Stomach (tissue), 9 donors: Measurements from ENCODE around the gene OGFR. TPM values are rescaled to one million over a fixed set of nuclear protein-coding genes. Genes with fewer than 3 reads are reported as not detected.

Source experiments
- DNase-seq, 2 donors: peaks; one replicate each; pipeline versions ENCODE4 v3.0.0 to v3.0.0-alpha.2; 2013 to 2019
- H3K27ac ChIP-seq, 5 donors: fragments of 200-600 bp in 4 of 5; sonication (generic) in 4 of 5; one replicate each; pipeline ENCODE4 v1.5.1; 2013 to 2019; ENCODE audit warnings: mild to moderate bottlenecking in 1 of 5, moderate library complexity in 1 of 5
- H3K27me3 ChIP-seq, 3 donors: fragments of 200-600 bp; sonication (generic); one replicate each; pipeline ENCODE4 v1.5.1; 2017 to 2019; ENCODE audit warnings: mixed run types in 1 of 3
- H3K36me3 ChIP-seq, 4 donors: fragments of 200-600 bp; sonication (generic); 1 replicate in 3 of 4; 2 replicates in 1 of 4; pipeline ENCODE4 v1.5.1; 2016 to 2019
- H3K4me1 ChIP-seq, 4 donors: fragments of 200-600 bp; sonication (generic); one replicate each; pipeline ENCODE4 v1.5.1; 2016 to 2019
- H3K4me3 ChIP-seq, 4 donors: fragments of 200-600 bp; sonication (generic) in 3 of 4; one replicate each; pipeline ENCODE4 v1.5.1; 2016 to 2019; ENCODE audit warnings: mild to moderate bottlenecking in 1 of 4
- H3K9me3 ChIP-seq, 4 donors: fragments of 200-600 bp; sonication (generic); one replicate each; pipeline ENCODE4 v1.5.1; 2016 to 2019
- CTCF ChIP-seq, 7 experiments: fragments of 450-650 bp in 4 of 7; fragments of 200-600 bp in 3 of 7; sonication (generic) in 3 of 7; IDR thresholded peaks; one replicate each; pipeline ENCODE4 v1.5.1; 2016 to 2019; ENCODE audit warnings: antibody characterized with exemption in 7 of 7, control low read depth in 2 of 7, mild to moderate bottlenecking in 1 of 7
- EP300 ChIP-seq: sonication (generic); formaldehyde crosslinking; IDR thresholded peaks from one replicate; pipeline ENCODE4 v1.6.1; 2017; ENCODE audit warnings: antibody characterized with exemption
- POLR2A ChIP-seq, 4 donors: fragments of 450-650 bp; IDR thresholded peaks; one replicate each; pipeline ENCODE4 v1.6.1; 2016; ENCODE audit warnings: antibody characterized with exemption in 4 of 4, control low read depth in 2 of 4, mild to moderate bottlenecking in 1 of 4, moderate library complexity in 1 of 4
- POLR2AphosphoS5 ChIP-seq, 3 donors: sonication (generic); formaldehyde crosslinking; IDR thresholded peaks; one replicate each; pipeline ENCODE4 v1.6.1; 2016; ENCODE audit warnings: antibody characterized with exemption in 3 of 3
- WGBS, 5 donors: extraction: QIAGEN DNeasy Blood & Tissue Kit in 3 of 5; methylation state at CpG; one replicate each; pipeline versions ENCODE4 v1.1.5 to v1.1.7; 2013 to 2018; 5-methylcytosine and 5-hydroxymethylcytosine counted together
- intact Hi-C: fragments of 100-400 bp; cut with DNase I; formaldehyde crosslinking; loops from one replicate; pipeline ENCODE4 v1.15.1; 2023; ENCODE audit warnings: low total_unique reads
- polyA plus RNA-seq, 3 donors: library from polyadenylated mRNA; stranded (reverse); fragments of 200-250 nt; gene quantifications; one replicate each; pipeline ENCODE4 v1.2.3, GENCODE V29; 2013
- total RNA-seq, 5 donors: library from RNA; depleted of rRNA; stranded (reverse); fragments of >200 nt; gene quantifications; one replicate each; pipeline versions ENCODE4 v1.1.0 to v1.2.3, GENCODE V29; 2014 to 2016
- donor health status: healthy with polysubstance abuse.
- donor health status: Bipolar disorder and iron deficiency.
- donor health status: healthy.

OGFR gene
- total and polyA plus RNA-seq, 8 donors: 20.1 to 75.3 (median 42.3) TPM

GRCh38 chr20:62829231-62830230, 24.9 kb downstream of the OGFR start:
- 91 to 95% (median 94%) methylated on average over 26 to 32 of the region's 32 CpGs for WGBS, 5 donors
- Histone ChIP-seq H3K9me3 (no peaks in the 10 kb centered on the region), H3K27me3 (peaks cover 0 to 6% (median 0%) of the 10 kb centered on the region in 3 donors), H3K4me1 (peaks cover 16 to 38% (median 32%) of the 10 kb centered on the region in 4 donors), H3K27ac (no peak overlapping the region), H3K4me3 (no peak overlapping the region), H3K36me3 (no peaks in the 10 kb centered on the region)
- no peak for DNase-seq
- TF ChIP-seq EP300 (no peak), CTCF (IDR thresholded peaks at IDR 0.05) (no peak), POLR2A (IDR thresholded peaks at IDR 0.05) (no peak), POLR2AphosphoS5 (IDR thresholded peaks at IDR 0.05) (no peak)
- intact Hi-C loops: no loop called here

GRCh38 chr20:62830251-62830650, 25.6 kb downstream of the OGFR start:
- Histone ChIP-seq H3K9me3 (no peaks in the 10 kb centered on the region), H3K27me3 (no peaks in the 10 kb centered on the region), H3K27ac (no peak overlapping the region), H3K4me1 (peaks cover 13 to 31% (median 28%) of the 10 kb centered on the region in 4 donors), H3K36me3 (no peaks in the 10 kb centered on the region), H3K4me3 (no peak overlapping the region)
- TF ChIP-seq EP300 (no peak), POLR2A (IDR thresholded peaks at IDR 0.05) (no peak), CTCF (IDR thresholded peaks at IDR 0.05) (no peak), POLR2AphosphoS5 (IDR thresholded peaks at IDR 0.05) (no peak)
- 88 to 95% (median 93%) methylated on average over 11 to 14 of the region's 14 CpGs for WGBS, 5 donors
- intact Hi-C loops: no loop called here
- no peak for DNase-seq

GRCh38 chr20:62830821-62831220, 26.2 kb downstream of the OGFR start:
- Histone ChIP-seq H3K4me3 (no peak overlapping the region), H3K27me3 (peaks cover 0 to 2% (median 0%) of the 10 kb centered on the region in 3 donors), H3K9me3 (no peaks in the 10 kb centered on the region), H3K36me3 (no peaks in the 10 kb centered on the region), H3K27ac (peak overlapping the region in 1 of 5 donors; percentile 84), H3K4me1 (peaks cover 13 to 30% (median 28%) of the 10 kb centered on the region in 4 donors)
- TF ChIP-seq POLR2A (IDR thresholded peaks at IDR 0.05) (no peak), POLR2AphosphoS5 (IDR thresholded peaks at IDR 0.05) (no peak), CTCF (IDR thresholded peaks at IDR 0.05) (no peak), EP300 (no peak)
- intact Hi-C loops: no loop called here
- DNase-seq: peak in 1 of 2 donors; percentile 14
- WGBS, 5 donors: 63 to 84% (median 76%) methylated on average over 8 to 22 of the region's 22 CpGs

GRCh38 chr20:62831361-62831788, 26.7 kb downstream of the OGFR start:
- Histone ChIP-seq H3K36me3 (no peaks in the 10 kb centered on the region), H3K9me3 (no peaks in the 10 kb centered on the region), H3K4me1 (peaks cover 13 to 30% (median 28%) of the 10 kb centered on the region in 4 donors), H3K4me3 (peak overlapping the region in 1 of 4 donors; percentile 31), H3K27ac (peak overlapping the region in 3 of 5 donors; percentile 23 to 84 (median 66)), H3K27me3 (peaks cover 0 to 8% (median 0%) of the 10 kb centered on the region in 3 donors)
- 40 to 58% (median 45%) methylated on average over 8 to 10 of the region's 10 CpGs for WGBS, 5 donors
- intact Hi-C loops: no loop called here
- TF ChIP-seq POLR2AphosphoS5 (IDR thresholded peaks at IDR 0.05) (no peak), CTCF (IDR thresholded peaks at IDR 0.05) (no peak), EP300 (no peak), POLR2A (IDR thresholded peaks at IDR 0.05) (no peak)
- DNase-seq: peak; percentile 17 to 84
